Lower lobe of right lung (tissue), 2 donors: ENCODE data around the gene SCP2. TPM values are rescaled to one million over a fixed set of nuclear protein-coding genes. Genes with fewer than 3 reads are reported as not detected.

Experiments
- ATAC-seq, 2 donors: fragments of 200-7000 bp; cut with Tn5 transposase; one replicate each; pipeline ENCODE4 v1.9.1; 2020 to 2022; ENCODE audit warnings: mild to moderate bottlenecking in 2 of 2, moderate library complexity in 2 of 2
- DNase-seq: peaks from one replicate; pipeline ENCODE4 v3.0.0-alpha.2; 2020
- H3K27ac ChIP-seq: fragments of 200-600 bp; one replicate; pipeline ENCODE4 v1.8.0; 2022
- H3K27me3 ChIP-seq: fragments of 200-600 bp; one replicate; pipeline ENCODE4 v1.8.0; 2022; ENCODE audit warnings: low read depth
- H3K36me3 ChIP-seq: fragments of 200-600 bp; one replicate; pipeline ENCODE4 v1.8.0; 2022; ENCODE audit warnings: mild to moderate bottlenecking
- H3K4me1 ChIP-seq: fragments of 200-600 bp; one replicate; pipeline ENCODE4 v1.8.0; 2022
- H3K4me3 ChIP-seq: fragments of 200-600 bp; one replicate; pipeline ENCODE4 v1.8.0; 2022; ENCODE audit warnings: mild to moderate bottlenecking
- H3K9me3 ChIP-seq: fragments of 200-600 bp; one replicate; pipeline ENCODE4 v1.8.0; 2022
- intact Hi-C: fragments of 100-400 bp; cut with DNase I; formaldehyde crosslinking; loops from one replicate; pipeline ENCODE4 v1.11.0; 2022
- total RNA-seq: library from RNA; stranded (reverse); fragmentation: NEBNext Ultra II Directional; extraction: Animal tissue kit (Norgen Biotek cat#: 25700); gene quantifications from one replicate; pipeline ENCODE4 v1.2.1, GENCODE V29; 2021
- TF ChIP-seq, protein P1 (sequence below): fragments of 200-600 bp; IDR thresholded peaks from one replicate; pipeline ENCODE4 v1.8.0; 2022; ENCODE audit warnings: antibody characterized with exemption, mild to moderate bottlenecking
- donor health status: DM: no; HTN: yes; CAD: no; lungs with severe emphysema.

SCP2 gene
- total RNA-seq, 1 donor from 2014 or later: 148 TPM

DNA sequence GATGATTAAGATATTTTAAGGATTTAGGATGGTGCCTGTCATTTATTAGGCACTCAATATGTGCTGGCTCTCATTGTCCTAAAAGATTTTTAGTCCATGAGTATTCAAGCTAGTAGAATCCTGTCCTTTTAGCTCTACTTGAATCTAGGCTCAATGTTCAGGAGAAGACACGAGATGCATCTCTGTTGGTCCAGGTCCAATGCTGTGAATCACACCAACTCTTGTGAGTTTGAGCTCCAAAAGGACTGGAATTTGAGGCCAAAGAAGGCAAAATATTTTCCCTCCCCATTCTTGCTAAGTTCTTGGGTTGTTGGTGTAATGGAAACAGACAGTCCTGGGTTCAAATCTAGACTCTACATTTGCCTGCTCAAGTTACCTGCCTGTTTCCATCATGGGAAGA, 133.5 kb downstream of the SCP2 start:
- Histone ChIP-seq H3K4me1 (peaks cover 11% of the 10 kb centered on the region), H3K36me3 (no peaks in the 10 kb centered on the region), H3K27me3 (peaks cover 24% of the 10 kb centered on the region), H3K27ac (peak overlapping the region; percentile 69), H3K9me3 (no peaks in the 10 kb centered on the region), H3K4me3 (no peak overlapping the region)
- DNase-seq: no peak
- no peak for ATAC-seq
- intact Hi-C loops: no loop called here
- TF ChIP-seq, protein P1, sequence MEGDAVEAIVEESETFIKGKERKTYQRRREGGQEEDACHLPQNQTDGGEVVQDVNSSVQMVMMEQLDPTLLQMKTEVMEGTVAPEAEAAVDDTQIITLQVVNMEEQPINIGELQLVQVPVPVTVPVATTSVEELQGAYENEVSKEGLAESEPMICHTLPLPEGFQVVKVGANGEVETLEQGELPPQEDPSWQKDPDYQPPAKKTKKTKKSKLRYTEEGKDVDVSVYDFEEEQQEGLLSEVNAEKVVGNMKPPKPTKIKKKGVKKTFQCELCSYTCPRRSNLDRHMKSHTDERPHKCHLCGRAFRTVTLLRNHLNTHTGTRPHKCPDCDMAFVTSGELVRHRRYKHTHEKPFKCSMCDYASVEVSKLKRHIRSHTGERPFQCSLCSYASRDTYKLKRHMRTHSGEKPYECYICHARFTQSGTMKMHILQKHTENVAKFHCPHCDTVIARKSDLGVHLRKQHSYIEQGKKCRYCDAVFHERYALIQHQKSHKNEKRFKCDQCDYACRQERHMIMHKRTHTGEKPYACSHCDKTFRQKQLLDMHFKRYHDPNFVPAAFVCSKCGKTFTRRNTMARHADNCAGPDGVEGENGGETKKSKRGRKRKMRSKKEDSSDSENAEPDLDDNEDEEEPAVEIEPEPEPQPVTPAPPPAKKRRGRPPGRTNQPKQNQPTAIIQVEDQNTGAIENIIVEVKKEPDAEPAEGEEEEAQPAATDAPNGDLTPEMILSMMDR: no peak

DNA sequence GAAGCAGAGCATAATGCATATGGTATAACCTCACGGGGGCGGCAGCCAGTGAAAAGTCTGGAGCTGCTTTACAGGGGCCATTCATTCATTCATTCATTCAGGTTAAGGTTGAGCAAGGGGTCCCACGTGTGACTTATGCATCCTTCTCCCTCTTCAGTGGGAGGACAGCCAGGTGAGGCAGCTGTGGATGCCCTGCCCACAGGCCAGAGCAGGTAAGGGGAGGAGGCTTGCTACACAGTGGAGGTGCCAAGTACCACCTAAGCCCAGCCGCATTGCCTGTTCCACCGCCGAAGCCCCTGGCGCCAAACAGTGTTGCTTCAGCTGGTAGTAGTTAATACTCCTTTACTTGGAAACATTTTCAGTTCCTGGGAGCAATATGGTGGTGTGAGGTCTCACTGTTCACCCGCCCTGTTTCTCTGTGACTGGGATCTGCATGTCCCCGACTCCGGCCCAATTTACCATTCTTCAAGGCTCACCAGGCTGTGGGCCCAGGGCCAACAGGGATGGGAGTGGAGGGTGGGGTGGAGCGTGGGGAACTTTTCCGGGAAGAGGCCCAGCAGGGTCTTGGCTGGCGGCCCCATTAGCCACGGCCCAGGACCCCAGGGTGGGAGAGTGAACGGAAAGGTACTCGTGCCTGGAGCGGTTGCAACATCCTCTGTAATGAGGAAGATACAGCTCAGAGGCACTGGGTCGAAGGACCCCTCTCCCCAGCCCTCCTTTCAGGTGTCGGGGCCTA, 134.2 kb downstream of the SCP2 start:
- Histone ChIP-seq H3K4me3 (peak overlapping the region; percentile 63), H3K27me3 (peaks cover 24% of the 10 kb centered on the region), H3K4me1 (peaks cover 11% of the 10 kb centered on the region), H3K36me3 (no peaks in the 10 kb centered on the region), H3K27ac (peak overlapping the region; percentile 69), H3K9me3 (no peaks in the 10 kb centered on the region)
- TF ChIP-seq, protein P1: no peak
- intact Hi-C loops: no loop called here
- DNase-seq (peak; percentile 46), ATAC-seq (peak; percentile 25 to 40)

DNA sequence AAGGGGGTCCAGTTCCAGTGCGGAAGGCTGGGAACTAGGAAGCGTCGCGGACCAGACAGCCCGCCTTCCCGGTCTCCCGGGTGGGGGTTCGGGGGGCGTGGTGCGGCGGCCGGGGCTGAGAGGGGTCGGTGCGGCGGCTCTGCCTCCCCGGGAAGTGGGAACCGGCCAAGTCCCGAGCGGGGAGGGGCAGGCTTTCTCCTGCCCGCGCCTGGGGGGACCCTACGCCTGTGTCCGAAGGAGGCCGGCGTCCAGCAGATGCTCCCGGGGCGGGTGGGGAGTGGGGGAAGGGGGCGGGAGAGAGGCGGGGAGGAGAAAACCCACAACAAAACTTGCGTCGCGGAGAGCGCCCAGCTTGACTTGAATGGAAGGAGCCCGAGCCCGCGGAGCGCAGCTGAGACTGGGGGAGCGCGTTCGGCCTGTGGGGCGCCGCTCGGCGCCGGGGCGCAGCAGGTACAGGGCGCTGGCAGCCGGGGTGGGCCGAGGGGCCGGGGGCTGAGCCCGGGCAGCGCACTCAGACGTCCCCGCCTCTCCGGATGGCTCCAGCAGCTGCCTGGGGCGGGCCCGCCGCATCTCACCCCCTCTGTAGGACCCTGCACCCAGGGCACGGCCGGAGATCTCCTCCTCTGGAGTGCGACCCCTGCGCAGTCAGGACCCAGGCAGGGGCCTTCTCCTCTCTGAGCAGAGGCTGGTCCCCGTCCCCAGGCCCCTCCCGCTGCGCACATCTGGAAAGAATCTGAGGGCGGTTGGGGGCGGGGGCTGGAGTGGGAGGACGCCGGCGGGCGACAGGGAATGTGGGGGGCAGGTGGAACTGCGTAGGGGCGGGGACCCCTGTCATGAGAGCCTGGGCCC, 135.0 kb downstream of the SCP2 start, which contains the start of gene PODN:
Gene PODN (plus strand): TSS at position 355 of the 849 bp plus-strand sequence. CDS start 7,643 bp downstream, outside the sequence.
- Histone ChIP-seq H3K4me1 (peaks cover 11% of the 10 kb centered on the region), H3K36me3 (no peaks in the 10 kb centered on the region), H3K4me3 (peak within 1 kb of the TSS; percentile 63), H3K9me3 (no peaks in the 10 kb centered on the region), H3K27ac (peak within 1 kb of the TSS; percentile 69), H3K27me3 (peaks cover 24% of the 10 kb centered on the region)
- TF ChIP-seq, protein P1: no peak
- ATAC-seq: peak; percentile 58 to 67
- peak; percentile 52 for DNase-seq
- intact Hi-C loops: no loop called here

DNA sequence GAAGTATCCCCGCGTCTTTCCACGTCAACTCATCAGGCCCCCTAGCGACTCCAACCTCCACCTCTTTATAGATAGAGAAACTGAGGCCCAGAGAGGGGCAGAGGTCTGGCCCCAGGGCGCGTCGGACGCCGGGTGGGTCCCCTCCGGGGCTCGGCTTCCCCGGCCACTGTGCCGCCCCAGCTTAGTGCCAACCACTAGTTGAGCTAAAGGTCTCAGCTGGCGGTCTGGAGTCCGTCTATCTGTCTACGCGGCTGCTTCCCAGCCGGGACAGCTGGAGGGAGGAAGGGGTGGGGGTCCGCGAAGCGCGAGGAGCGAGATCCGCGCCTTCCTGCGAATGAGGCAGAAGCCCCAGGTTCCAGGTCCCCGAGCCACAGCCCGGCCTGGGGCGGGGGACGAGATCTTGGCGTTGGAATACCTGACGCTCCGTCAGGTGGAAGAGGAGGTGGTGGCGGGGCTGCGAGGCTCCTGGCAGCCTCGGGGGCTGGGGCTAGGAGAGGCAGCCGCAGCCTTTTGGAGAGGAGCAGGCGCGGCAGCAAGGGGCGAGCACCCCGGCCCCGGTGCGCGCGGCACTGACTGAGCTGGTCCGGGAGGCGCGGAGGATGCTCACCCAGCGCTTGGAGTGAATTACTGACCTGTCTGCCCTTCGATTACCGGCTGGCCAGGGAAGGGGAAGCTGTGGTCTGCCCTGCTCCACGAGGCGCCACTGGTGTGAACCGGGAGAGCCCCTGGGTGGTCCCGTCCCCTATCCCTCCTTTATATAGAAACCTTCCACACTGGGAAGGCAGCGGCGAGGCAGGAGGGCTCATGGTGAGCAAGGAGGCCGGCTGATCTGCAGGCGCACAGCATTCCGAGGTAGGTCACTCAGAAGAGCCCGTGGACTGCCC, 135.9 kb downstream of the SCP2 start:
- peak overlapping the region; percentile 69 for H3K27ac ChIP-seq
- TF ChIP-seq, protein P1: no peak
- no peaks in the 10 kb centered on the region for H3K9me3 ChIP-seq
- intact Hi-C loops: no loop called here
- DNase-seq (peak; percentile 42), ATAC-seq (peak; percentile 2 to 13)
- peak overlapping the region; percentile 63 for H3K4me3 ChIP-seq
- peaks cover 24% of the 10 kb centered on the region for H3K27me3 ChIP-seq
- H3K36me3 ChIP-seq: no peaks in the 10 kb centered on the region
- H3K4me1 ChIP-seq: peaks cover 11% of the 10 kb centered on the region
